Melanocyte of skin (primary cell): Measurements from ENCODE around the gene PANK3. TPM values are rescaled to one million over a fixed set of nuclear protein-coding genes. Genes with fewer than 3 reads are reported as not detected.

Experiments
- small RNA-seq, 2 donors: library from RNA; depleted of rRNA; stranded (forward); fragments of <200 nt; gene quantifications; one replicate each; pipeline ENCODE3, GENCODE V24; 2012
- total RNA-seq, 2 donors: library from RNA; depleted of rRNA; stranded (reverse); fragments of >200 nt; gene quantifications; 2 replicates each; pipeline ENCODE4 v1.2.3, GENCODE V29; 2012

Gene PANK3
- 10 to 100 TPM; 52.9 to 58.5 TPM for total RNA-seq

GRCh38 chr5:168578538-168579487, at the start of gene PANK3:
PANK3 (minus strand) TSS chr5:168579368; CDS start chr5:168579283, 85 bp downstream.

GRCh38 chr5:168528521-168529373, 50.4 kb downstream of the PANK3 start, which contains the start of gene FBLL1:
FBLL1 (plus strand) TSS chr5:168529305; CDS start chr5:168529505, 200 bp downstream.

Small RNAs within 50 kb of the gene (small RNA-seq; reads per million reads assigned to genes)
- gene MIR103A1 = 52.7 to 101 reads per million in 2 donors

Other genes starting within 250 kb of the PANK3 start
- 100 to 1,000 TPM; 142 to 151 TPM for gene RARS1, start 92.9 kb downstream of the PANK3 start, total RNA-seq
- 1 to 10 TPM; 2.0 to 3.4 TPM for gene FBLL1, start 50.1 kb downstream of the PANK3 start, total RNA-seq